Measurements from ENCODE around the gene THTPA. TPM values are rescaled to one million over a fixed set of nuclear protein-coding genes. Genes with fewer than 3 reads are reported as not detected.

Gene THTPA
- 10 to 100 TPM; 11.6 to 19.6 TPM for total RNA-seq
- long read RNA-seq, donor 1, partial matches to known transcripts = 0 of 6 reads
- long read RNA-seq, donor 1, other reads (novel, unspliced or antisense) = 0 of 6 reads
- long read RNA-seq, donor 2, transcript THTPA-201 (2 exons, 2,860 nt) = major isoform, 25 of 57 reads
- long read RNA-seq, donor 2, transcript THTPA-205 (2 exons, 571 nt) = minor isoform, 21 of 57 reads
- long read RNA-seq, donor 2, transcript THTPA-202 (3 exons, 1,779 nt) = minor isoform, 8 of 57 reads
- long read RNA-seq, donor 2, partial matches to known transcripts = 0 of 57 reads
- long read RNA-seq, donor 2, other reads (novel, unspliced or antisense) = 1 of 57 reads

DNA sequence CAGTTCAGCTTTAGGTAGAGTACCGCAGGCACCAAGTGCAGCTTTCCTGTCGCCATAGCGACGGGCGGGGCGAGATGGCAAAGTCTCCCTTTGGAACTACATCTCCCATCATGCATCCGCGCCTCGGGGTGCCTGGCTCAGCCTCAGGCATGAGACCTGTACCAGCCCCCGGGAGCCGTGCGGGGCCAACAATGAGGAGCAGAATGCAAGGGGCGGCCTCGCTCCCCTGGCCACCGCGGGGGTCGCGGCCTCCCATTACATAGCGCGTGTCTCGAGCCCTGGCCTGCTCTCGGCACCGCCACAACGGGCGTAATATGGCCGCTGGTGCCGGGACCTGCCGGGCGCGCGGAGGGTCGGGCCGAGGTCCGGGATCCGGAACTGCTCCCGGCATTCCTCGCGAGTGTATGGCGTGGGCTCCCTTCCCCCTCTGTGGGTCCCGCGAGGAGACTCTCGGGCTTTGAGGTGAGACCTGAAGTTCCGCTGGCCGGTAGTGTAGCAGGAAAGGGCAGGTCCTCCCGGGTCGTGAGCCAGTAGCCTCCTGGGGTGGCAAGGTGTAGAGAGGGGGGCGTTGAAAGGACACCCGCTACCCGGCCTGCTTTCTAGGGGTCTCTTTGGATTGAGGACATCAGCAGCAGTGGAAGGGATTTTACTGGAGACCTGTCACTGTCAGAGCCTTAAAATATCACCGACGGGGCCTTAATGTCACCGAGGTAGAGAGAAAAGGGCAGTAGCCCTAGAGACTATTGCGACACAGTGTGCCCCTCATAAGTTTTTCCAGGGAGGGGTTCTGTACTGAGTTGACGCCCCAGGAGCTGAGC lies at the start of gene THTPA:
Gene THTPA (plus strand): TSS at position 390 of the 818 bp plus-strand sequence. CDS start 487 bp downstream, outside the sequence.
- intact Hi-C loops (cut with DNase I) = loop anchor here in 1 of 2 donors (10.0 kb wide), 1 partner anchor 231 kb away; the partner anchor contains the start of gene PABPN1
- peak; percentile 98 for DNase-seq (ENCODE audit: low spot score)

GRCh38 chr14:23512156-23512555 lies 43.9 kb upstream of the THTPA start:
- no peak for DNase-seq (ENCODE audit: low spot score)
- intact Hi-C loops (cut with DNase I) = no loop called here

GRCh38 chr14:23513005-23513817 lies 42.9 kb upstream of the THTPA start:
- intact Hi-C loops (cut with DNase I) = no loop called here
- DNase-seq (ENCODE audit: low spot score) = no peak

- intact Hi-C loops (cut with DNase I) = no loop called here
- no peak for DNase-seq (ENCODE audit: low spot score)
Measured at GRCh38 chr14:23513818-23514643, 42.0 kb upstream of the THTPA start.

GRCh38 chr14:23514644-23514957 lies 41.5 kb upstream of the THTPA start:
- no peak for DNase-seq (ENCODE audit: low spot score)

GRCh38 chr14:23517650-23518326 lies 38.3 kb upstream of the THTPA start:
- no peak for DNase-seq (ENCODE audit: low spot score)
- intact Hi-C loops (cut with DNase I) = no loop called here

More at GRCh38 chr14:23514644-23514957, 41.5 kb upstream of the THTPA start:
- intact Hi-C loops (cut with DNase I) = no loop called here

DNA sequence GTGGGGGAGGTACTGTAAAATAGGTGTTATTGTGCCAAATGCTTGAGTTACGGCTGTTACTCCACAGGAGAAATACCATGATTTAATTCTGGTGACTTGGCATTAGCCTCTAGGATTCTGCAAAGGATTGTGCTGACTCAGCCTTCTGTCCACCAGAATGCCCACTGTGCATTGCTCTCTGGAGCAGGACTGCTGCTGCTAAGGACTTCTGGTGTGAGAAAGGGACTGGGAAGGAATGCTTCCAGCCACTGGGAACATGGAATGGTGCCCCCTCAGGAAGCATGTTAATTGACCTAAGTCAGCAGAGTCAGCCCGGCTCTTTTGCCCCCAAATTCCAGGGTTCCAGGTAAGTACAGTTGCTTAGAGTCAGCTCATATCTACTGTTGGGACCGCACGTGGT lies 37.4 kb upstream of the THTPA start:
- intact Hi-C loops (cut with DNase I) = no loop called here
- DNase-seq (ENCODE audit: low spot score) = no peak

DNA sequence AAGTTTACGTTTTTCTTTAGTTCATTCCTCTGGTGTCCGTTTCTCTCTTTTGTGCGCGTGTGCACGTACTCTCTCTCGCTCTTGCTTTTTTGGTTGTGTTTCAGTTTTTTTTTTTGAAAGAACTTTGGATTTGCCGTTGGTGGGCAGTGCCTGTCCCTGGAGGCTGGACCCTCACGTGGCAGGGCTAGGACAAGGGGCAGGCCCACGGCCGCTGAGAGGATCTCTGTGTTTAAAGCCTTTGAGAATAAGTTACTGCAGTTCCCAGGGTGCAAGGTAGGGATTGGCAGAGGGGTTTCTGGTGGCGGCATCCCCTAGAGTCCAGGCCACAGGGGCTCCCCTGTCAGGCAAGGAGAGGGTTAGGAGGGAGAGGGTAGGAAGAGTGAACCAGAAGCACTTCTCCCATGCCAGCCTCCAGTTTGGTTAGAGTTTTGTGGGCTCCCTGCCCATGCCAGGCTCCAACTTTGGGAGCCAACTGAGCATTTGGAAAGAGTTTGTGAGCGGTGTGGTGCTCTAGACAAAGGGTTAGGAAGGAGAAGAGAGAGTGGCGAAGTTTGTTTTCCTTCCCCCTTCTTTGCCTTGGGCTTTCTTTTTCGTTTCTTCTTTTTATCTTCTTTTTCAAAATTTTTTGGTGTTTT lies 35.1 kb upstream of the THTPA start:
- DNase-seq (ENCODE audit: low spot score) = no peak

GRCh38 chr14:23521785-23522640 lies 34.1 kb upstream of the THTPA start:
- peak; percentile 66 for DNase-seq (ENCODE audit: low spot score)
- intact Hi-C loops (cut with DNase I) = no loop called here

More for the DNA sequence above, 35.1 kb upstream of the THTPA start:
- intact Hi-C loops (cut with DNase I) = no loop called here

DNA sequence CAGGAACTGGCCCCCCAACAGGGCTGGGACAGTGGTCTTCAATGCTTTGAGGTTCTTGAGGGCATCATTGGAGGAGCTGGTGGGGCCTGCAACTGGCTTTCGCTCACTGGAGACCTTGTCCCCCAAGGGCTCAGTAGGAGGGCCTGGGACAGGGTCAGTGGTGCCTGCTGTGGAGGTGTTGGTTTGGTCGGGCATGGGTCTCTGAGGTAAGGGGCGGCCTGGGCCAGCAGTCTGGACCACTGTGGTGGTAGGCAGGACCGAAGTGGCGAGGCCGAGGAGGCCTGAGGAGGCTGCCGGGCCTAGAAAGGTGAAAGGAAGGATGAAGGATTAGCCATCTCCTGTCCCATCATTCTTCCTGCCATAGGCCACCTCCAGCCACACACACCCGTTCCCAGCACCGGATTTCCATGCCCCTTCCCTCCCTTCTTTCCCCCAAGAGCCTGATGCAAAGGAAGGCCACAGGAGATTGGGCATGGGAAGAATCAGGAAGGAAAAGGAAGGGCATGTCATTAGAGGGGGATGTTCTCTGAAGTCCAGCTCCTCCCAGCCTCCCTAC lies 33.4 kb upstream of the THTPA start:
- intact Hi-C loops (cut with DNase I) = no loop called here

DNA sequence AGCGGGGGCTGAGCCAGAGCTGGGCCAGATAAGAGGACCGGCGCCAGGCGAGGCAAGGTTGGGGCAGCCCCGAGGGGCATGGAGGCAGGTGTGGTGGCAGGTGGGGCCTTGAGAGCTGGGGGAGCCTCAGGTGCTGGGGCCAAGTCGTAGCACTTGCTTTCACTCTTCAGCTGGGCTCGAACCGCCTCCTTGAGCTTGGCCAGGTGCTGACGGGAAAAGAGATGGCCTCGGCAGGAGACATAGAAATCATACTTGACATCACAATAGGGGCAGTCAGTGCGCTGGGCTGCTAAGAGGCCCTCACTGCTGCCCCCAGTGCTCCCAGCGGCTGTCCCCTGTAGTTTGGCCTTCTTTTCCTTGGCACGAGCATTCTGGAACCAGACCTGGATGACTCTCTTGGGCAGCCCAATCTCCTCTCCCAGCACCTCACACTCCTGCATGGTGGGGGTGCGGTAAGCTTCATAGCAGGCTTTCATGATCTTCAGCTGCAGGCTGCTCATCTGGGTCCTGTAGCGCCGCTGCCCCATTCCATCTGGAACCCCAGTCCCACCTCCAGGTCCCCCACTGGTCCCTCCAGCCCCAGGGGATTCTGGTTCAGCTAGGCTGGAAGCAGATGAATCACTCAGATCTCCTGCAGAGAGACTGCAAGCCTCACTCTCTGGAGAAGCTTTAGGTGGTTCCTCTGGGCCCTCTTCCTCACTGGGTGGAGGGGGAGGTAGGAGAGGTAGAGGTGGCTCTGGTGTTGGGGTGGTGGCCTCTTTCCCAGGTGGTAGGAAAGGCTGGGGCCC lies 32.6 kb upstream of the THTPA start:
- intact Hi-C loops (cut with DNase I) = no loop called here
- DNase-seq (ENCODE audit: low spot score) = peak; percentile 53

More for the DNA sequence above, 33.4 kb upstream of the THTPA start:
- DNase-seq (ENCODE audit: low spot score) = peak; percentile 64

- intact Hi-C loops (cut with DNase I) = no loop called here
- no peak for DNase-seq (ENCODE audit: low spot score)
Measured at GRCh38 chr14:23524954-23525353, 31.1 kb upstream of the THTPA start.

- intact Hi-C loops (cut with DNase I) = no loop called here
Measured at GRCh38 chr14:23525611-23526010, 30.5 kb upstream of the THTPA start.

GRCh38 chr14:23528555-23528954 lies 27.5 kb upstream of the THTPA start:
- DNase-seq (ENCODE audit: low spot score) = peak; percentile 76
- intact Hi-C loops (cut with DNase I) = no loop called here

More at GRCh38 chr14:23525611-23526010, 30.5 kb upstream of the THTPA start:
- no peak for DNase-seq (ENCODE audit: low spot score)

DNA sequence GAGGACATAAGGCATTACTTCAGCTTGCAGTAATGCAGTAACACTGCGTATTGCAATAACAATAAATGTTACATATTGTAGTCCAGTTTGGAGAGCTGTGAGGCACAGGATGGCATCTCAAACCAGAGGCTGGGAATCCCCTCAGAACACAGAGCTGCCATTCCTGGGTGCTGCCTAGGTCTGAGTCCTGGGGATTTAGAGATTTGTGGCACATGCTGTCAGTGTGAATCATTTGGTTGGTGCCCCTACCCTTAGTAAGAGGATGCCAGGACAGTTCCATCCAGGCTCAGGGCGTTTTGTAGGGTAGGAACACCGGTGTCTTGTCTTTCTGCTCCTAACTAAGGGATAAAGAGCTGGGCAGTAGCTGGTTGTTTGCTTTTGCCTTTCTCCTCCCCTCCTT lies 27.1 kb upstream of the THTPA start:
- intact Hi-C loops (cut with DNase I) = no loop called here
- DNase-seq (ENCODE audit: low spot score) = no peak
